ENCODE measurements around the gene USP6. TPM values are rescaled to one million over a fixed set of nuclear protein-coding genes. Genes with fewer than 3 reads are reported as not detected.

The USP6 gene
- total and polyA plus RNA-seq, 10 of the 15 experiments (the other 5 are each of a cell fraction or from before 2014, with no cell fraction given): under 0.01 to 0.39 (median 0.10) TPM; not detected in 2

DNA sequence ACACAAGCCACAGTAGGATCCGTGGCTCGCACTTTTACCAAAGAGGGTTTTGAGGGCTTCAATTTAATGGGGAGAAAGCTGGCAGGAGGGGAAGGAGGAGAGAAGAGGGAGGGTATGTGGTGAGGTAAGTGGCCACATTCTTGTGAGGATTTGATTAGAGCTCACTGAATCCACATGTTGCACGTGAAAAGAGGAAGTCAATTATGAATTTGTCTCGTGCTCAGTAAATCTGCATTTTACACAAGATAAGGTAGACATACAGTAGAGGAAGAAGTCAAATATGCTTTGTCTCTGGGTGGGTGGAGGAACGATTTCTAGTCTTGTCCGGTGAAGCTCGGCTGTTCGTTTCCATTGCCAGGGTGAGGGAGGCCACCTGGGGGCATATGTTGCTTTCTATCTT, 5.0 kb upstream of the USP6 start (continued):
- TF ChIP-seq STAT1 (conservative IDR thresholded peaks at IDR 0.05): no peak
- no peak for TF ChIP-seq SUZ12 (IDR thresholded peaks at IDR 0.05; ENCODE audit: unreplicated experiment)
- TF ChIP-seq EP300 (IDR thresholded peaks at IDR 0.05; ENCODE audit: borderline replicate concordance in 1 of 2, control insufficient read depth in 1 of 2, low read depth in 2 of 2, low read length in 2 of 2): no peak
- no peak for TF ChIP-seq RAD21 (IDR thresholded peaks at IDR 0.05; ENCODE audit: insufficient read depth, low read depth, low read length)
- TF ChIP-seq SP1 (IDR thresholded peaks at IDR 0.05; ENCODE audit: low read depth, low read length): no peak
- no peak for TF ChIP-seq PML (IDR thresholded peaks at IDR 0.05; ENCODE audit: low read length)
- TF ChIP-seq, protein P1, sequence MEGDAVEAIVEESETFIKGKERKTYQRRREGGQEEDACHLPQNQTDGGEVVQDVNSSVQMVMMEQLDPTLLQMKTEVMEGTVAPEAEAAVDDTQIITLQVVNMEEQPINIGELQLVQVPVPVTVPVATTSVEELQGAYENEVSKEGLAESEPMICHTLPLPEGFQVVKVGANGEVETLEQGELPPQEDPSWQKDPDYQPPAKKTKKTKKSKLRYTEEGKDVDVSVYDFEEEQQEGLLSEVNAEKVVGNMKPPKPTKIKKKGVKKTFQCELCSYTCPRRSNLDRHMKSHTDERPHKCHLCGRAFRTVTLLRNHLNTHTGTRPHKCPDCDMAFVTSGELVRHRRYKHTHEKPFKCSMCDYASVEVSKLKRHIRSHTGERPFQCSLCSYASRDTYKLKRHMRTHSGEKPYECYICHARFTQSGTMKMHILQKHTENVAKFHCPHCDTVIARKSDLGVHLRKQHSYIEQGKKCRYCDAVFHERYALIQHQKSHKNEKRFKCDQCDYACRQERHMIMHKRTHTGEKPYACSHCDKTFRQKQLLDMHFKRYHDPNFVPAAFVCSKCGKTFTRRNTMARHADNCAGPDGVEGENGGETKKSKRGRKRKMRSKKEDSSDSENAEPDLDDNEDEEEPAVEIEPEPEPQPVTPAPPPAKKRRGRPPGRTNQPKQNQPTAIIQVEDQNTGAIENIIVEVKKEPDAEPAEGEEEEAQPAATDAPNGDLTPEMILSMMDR (IDR thresholded peaks at IDR 0.05 in 2 of 3, conservative IDR thresholded peaks at IDR 0.05 in 1 of 3; ENCODE audit: control insufficient read depth in 2 of 3, extremely low read depth in 1 of 3, insufficient read depth in 1 of 3, low read depth in 3 of 3, low read length in 3 of 3): 0 out of 6 replicates have a peak, but pooled peaks of 1 of the 3 experiments have one; percentile 4
- TF ChIP-seq, protein P2, sequence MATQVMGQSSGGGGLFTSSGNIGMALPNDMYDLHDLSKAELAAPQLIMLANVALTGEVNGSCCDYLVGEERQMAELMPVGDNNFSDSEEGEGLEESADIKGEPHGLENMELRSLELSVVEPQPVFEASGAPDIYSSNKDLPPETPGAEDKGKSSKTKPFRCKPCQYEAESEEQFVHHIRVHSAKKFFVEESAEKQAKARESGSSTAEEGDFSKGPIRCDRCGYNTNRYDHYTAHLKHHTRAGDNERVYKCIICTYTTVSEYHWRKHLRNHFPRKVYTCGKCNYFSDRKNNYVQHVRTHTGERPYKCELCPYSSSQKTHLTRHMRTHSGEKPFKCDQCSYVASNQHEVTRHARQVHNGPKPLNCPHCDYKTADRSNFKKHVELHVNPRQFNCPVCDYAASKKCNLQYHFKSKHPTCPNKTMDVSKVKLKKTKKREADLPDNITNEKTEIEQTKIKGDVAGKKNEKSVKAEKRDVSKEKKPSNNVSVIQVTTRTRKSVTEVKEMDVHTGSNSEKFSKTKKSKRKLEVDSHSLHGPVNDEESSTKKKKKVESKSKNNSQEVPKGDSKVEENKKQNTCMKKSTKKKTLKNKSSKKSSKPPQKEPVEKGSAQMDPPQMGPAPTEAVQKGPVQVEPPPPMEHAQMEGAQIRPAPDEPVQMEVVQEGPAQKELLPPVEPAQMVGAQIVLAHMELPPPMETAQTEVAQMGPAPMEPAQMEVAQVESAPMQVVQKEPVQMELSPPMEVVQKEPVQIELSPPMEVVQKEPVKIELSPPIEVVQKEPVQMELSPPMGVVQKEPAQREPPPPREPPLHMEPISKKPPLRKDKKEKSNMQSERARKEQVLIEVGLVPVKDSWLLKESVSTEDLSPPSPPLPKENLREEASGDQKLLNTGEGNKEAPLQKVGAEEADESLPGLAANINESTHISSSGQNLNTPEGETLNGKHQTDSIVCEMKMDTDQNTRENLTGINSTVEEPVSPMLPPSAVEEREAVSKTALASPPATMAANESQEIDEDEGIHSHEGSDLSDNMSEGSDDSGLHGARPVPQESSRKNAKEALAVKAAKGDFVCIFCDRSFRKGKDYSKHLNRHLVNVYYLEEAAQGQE (IDR thresholded peaks at IDR 0.05; ENCODE audit: low read depth, low read length): no peak
- TF ChIP-seq BHLHE40 (IDR thresholded peaks at IDR 0.05; ENCODE audit: borderline replicate concordance in 1 of 2, low read depth in 2 of 2, low read length in 1 of 2): peak; percentile 86 to 91
- no peak for TF ChIP-seq ZNF384 (IDR thresholded peaks at IDR 0.05; ENCODE audit: borderline replicate concordance, low read depth, low read length)
- TF ChIP-seq CHD1 (IDR thresholded peaks at IDR 0.05; ENCODE audit: low read depth, low read length): no peak
- TF ChIP-seq, protein P3, sequence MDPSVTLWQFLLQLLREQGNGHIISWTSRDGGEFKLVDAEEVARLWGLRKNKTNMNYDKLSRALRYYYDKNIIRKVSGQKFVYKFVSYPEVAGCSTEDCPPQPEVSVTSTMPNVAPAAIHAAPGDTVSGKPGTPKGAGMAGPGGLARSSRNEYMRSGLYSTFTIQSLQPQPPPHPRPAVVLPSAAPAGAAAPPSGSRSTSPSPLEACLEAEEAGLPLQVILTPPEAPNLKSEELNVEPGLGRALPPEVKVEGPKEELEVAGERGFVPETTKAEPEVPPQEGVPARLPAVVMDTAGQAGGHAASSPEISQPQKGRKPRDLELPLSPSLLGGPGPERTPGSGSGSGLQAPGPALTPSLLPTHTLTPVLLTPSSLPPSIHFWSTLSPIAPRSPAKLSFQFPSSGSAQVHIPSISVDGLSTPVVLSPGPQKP (IDR thresholded peaks at IDR 0.05; ENCODE audit: low read depth, low read length): no peak
- no peak for TF ChIP-seq CREB1 (IDR thresholded peaks at IDR 0.05; ENCODE audit: low read depth)
- TF ChIP-seq MTA3 (IDR thresholded peaks at IDR 0.05; ENCODE audit: borderline replicate concordance, low read length): no peak

Measured in GM12878 (cell line).